Activated naive CD8-positive, alpha-beta T cell treated with anti-CD3 and anti-CD28 coated beads for 36 hours (primary cell): ENCODE results near the gene PAPOLB. TPM values are rescaled to one million over a fixed set of nuclear protein-coding genes. Genes with fewer than 3 reads are reported as not detected.

Experiments
- DNase-seq: peaks from one replicate; pipeline ENCODE4 v3.0.0; 2021
- H3K27ac Mint-ChIP-seq: one replicate; pipeline ENCODE4 v1.8.0; 2022; ENCODE audit warnings: mild to moderate bottlenecking, moderate library complexity, mixed read lengths
- H3K27me3 Mint-ChIP-seq: one replicate; pipeline ENCODE4 v1.8.0; 2022; ENCODE audit warnings: mild to moderate bottlenecking, mixed read lengths
- H3K36me3 Mint-ChIP-seq: one replicate; pipeline ENCODE4 v1.8.0; 2021; ENCODE audit warnings: mild to moderate bottlenecking, mixed read lengths
- H3K4me1 Mint-ChIP-seq: one replicate; pipeline ENCODE4 v1.8.0; 2021; ENCODE audit warnings: mixed read lengths
- H3K4me3 Mint-ChIP-seq: one replicate; pipeline ENCODE4 v1.8.0; 2022; ENCODE audit warnings: mild to moderate bottlenecking, moderate library complexity, mixed read lengths
- H3K9me3 Mint-ChIP-seq: one replicate; pipeline ENCODE4 v1.8.0; 2022; ENCODE audit warnings: mixed read lengths
- total RNA-seq, 2 experiments: library from RNA; stranded (reverse); gene quantifications; one replicate each; pipeline ENCODE4 v1.2.3, GENCODE V29; 2021

Gene PAPOLB
- total RNA-seq, 2 experiments from 2014 or later = 0.04 TPM; not detected in 1

GRCh38 chr7:4883372-4884144 lies 21.7 kb upstream of the PAPOLB start, which contains the start of gene RADIL:
Gene RADIL (minus strand): TSS chr7:4883716. CDS start chr7:4878139, 5,577 bp downstream.
- no peak within 1 kb of the TSS for H3K27ac Mint-ChIP-seq
- H3K9me3 Mint-ChIP-seq = no peaks in the 10 kb centered on the region
- peaks cover 35% of the 10 kb centered on the region for H3K27me3 Mint-ChIP-seq
- no peaks in the 10 kb centered on the region for H3K36me3 Mint-ChIP-seq
- peaks cover 10% of the 10 kb centered on the region for H3K4me1 Mint-ChIP-seq
- peak within 1 kb of the TSS; percentile 60 for H3K4me3 Mint-ChIP-seq
- peak; percentile 91 for DNase-seq

- H3K27me3 Mint-ChIP-seq = peaks cover 35% of the 10 kb centered on the region
- H3K4me1 Mint-ChIP-seq = peaks cover 10% of the 10 kb centered on the region
- H3K27ac Mint-ChIP-seq = no peak overlapping the region
- no peaks in the 10 kb centered on the region for H3K36me3 Mint-ChIP-seq
- DNase-seq = no peak
- H3K4me3 Mint-ChIP-seq = peak overlapping the region; percentile 60
- no peaks in the 10 kb centered on the region for H3K9me3 Mint-ChIP-seq
These were observed 21.2 kb upstream of the PAPOLB start for GRCh38 chr7:4883033-4883371.

GRCh38 chr7:4882169-4883032 lies 20.6 kb upstream of the PAPOLB start:
- no peaks in the 10 kb centered on the region for H3K9me3 Mint-ChIP-seq
- H3K27me3 Mint-ChIP-seq = peaks cover 35% of the 10 kb centered on the region
- no peak overlapping the region for H3K27ac Mint-ChIP-seq
- DNase-seq = no peak
- no peaks in the 10 kb centered on the region for H3K36me3 Mint-ChIP-seq
- H3K4me1 Mint-ChIP-seq = peaks cover 10% of the 10 kb centered on the region
- H3K4me3 Mint-ChIP-seq = peak overlapping the region; percentile 60

GRCh38 chr7:4880218-4880617 lies 18.4 kb upstream of the PAPOLB start:
- Mint-ChIP-seq H3K27me3 (peaks cover 35% of the 10 kb centered on the region), H3K4me3 (no peak overlapping the region), H3K36me3 (no peaks in the 10 kb centered on the region)

GRCh38 chr7:4879396-4880081 lies 17.7 kb upstream of the PAPOLB start:
- H3K4me3 Mint-ChIP-seq = no peak overlapping the region
- peaks cover 35% of the 10 kb centered on the region for H3K27me3 Mint-ChIP-seq
- peaks cover 10% of the 10 kb centered on the region for H3K4me1 Mint-ChIP-seq
- DNase-seq = no peak
- no peak overlapping the region for H3K27ac Mint-ChIP-seq
- H3K36me3 Mint-ChIP-seq = no peaks in the 10 kb centered on the region
- H3K9me3 Mint-ChIP-seq = no peaks in the 10 kb centered on the region

More at GRCh38 chr7:4880218-4880617, 18.4 kb upstream of the PAPOLB start:
- DNase-seq = no peak
- Mint-ChIP-seq H3K9me3 (no peaks in the 10 kb centered on the region), H3K4me1 (peaks cover 10% of the 10 kb centered on the region), H3K27ac (no peak overlapping the region)

GRCh38 chr7:4878336-4879335 lies 16.8 kb upstream of the PAPOLB start:
- no peaks in the 10 kb centered on the region for H3K36me3 Mint-ChIP-seq
- no peak for DNase-seq
- no peak overlapping the region for H3K27ac Mint-ChIP-seq
- H3K4me3 Mint-ChIP-seq = no peak overlapping the region
- peaks cover 27% of the 10 kb centered on the region for H3K27me3 Mint-ChIP-seq
- peaks cover 10% of the 10 kb centered on the region for H3K4me1 Mint-ChIP-seq
- no peaks in the 10 kb centered on the region for H3K9me3 Mint-ChIP-seq

GRCh38 chr7:4876586-4876985 lies 14.8 kb upstream of the PAPOLB start:
- no peaks in the 10 kb centered on the region for H3K9me3 Mint-ChIP-seq
- H3K36me3 Mint-ChIP-seq = no peaks in the 10 kb centered on the region
- peaks cover 28% of the 10 kb centered on the region for H3K27me3 Mint-ChIP-seq
- DNase-seq = no peak
- H3K27ac Mint-ChIP-seq = no peak overlapping the region
- H3K4me3 Mint-ChIP-seq = no peak overlapping the region
- no peaks in the 10 kb centered on the region for H3K4me1 Mint-ChIP-seq

GRCh38 chr7:4875391-4875790 lies 13.6 kb upstream of the PAPOLB start:
- Mint-ChIP-seq H3K36me3 (no peaks in the 10 kb centered on the region), H3K4me1 (peaks cover 6% of the 10 kb centered on the region), H3K4me3 (no peak overlapping the region), H3K9me3 (no peaks in the 10 kb centered on the region), H3K27ac (no peak overlapping the region), H3K27me3 (peaks cover 26% of the 10 kb centered on the region)
- DNase-seq = no peak

- Mint-ChIP-seq H3K27me3 (peaks cover 31% of the 10 kb centered on the region), H3K4me3 (no peak overlapping the region), H3K4me1 (peaks cover 6% of the 10 kb centered on the region), H3K36me3 (no peaks in the 10 kb centered on the region), H3K27ac (no peak overlapping the region), H3K9me3 (no peaks in the 10 kb centered on the region)
- no peak for DNase-seq
These were observed 11.5 kb upstream of the PAPOLB start for GRCh38 chr7:4873071-4873944.

- H3K9me3 Mint-ChIP-seq = no peaks in the 10 kb centered on the region
- H3K36me3 Mint-ChIP-seq = no peaks in the 10 kb centered on the region
- DNase-seq = no peak
- no peak overlapping the region for H3K27ac Mint-ChIP-seq
- peaks cover 31% of the 10 kb centered on the region for H3K27me3 Mint-ChIP-seq
- H3K4me3 Mint-ChIP-seq = no peak overlapping the region
- H3K4me1 Mint-ChIP-seq = peaks cover 6% of the 10 kb centered on the region
These were observed 10.3 kb upstream of the PAPOLB start for GRCh38 chr7:4871930-4872675.

GRCh38 chr7:4871056-4871680 lies 9.3 kb upstream of the PAPOLB start:
- H3K9me3 Mint-ChIP-seq = no peaks in the 10 kb centered on the region
- no peak overlapping the region for H3K27ac Mint-ChIP-seq
- no peaks in the 10 kb centered on the region for H3K36me3 Mint-ChIP-seq
- H3K4me1 Mint-ChIP-seq = peaks cover 6% of the 10 kb centered on the region
- no peak overlapping the region for H3K4me3 Mint-ChIP-seq
- peak; percentile 12 for DNase-seq
- H3K27me3 Mint-ChIP-seq = peaks cover 31% of the 10 kb centered on the region

GRCh38 chr7:4868493-4868892 lies 6.7 kb upstream of the PAPOLB start:
- Mint-ChIP-seq H3K4me3 (no peak overlapping the region), H3K27me3 (peaks cover 55% of the 10 kb centered on the region), H3K36me3 (no peaks in the 10 kb centered on the region), H3K9me3 (no peaks in the 10 kb centered on the region), H3K4me1 (peaks cover 6% of the 10 kb centered on the region), H3K27ac (no peak overlapping the region)
- DNase-seq = no peak
